Fibroblast of skin of left biceps (primary cell): ENCODE results near the gene JPT2.
"Not testable (repeated sequence)": the region's sequence is repeated elsewhere in the genome, so short reads cannot be mapped to it uniquely, and the experiment has no call there.

Source experiments
- DNase-seq, 2 experiments: peaks; one replicate each; pipeline ENCODE4 v3.0.0-alpha.2; 2013; ENCODE audit warnings: low read depth in 2 of 2

Gene JPT2

GRCh38 chr16:1674751-1675664 lies 3.1 kb upstream of the JPT2 start:
- no peak for DNase-seq

DNA sequence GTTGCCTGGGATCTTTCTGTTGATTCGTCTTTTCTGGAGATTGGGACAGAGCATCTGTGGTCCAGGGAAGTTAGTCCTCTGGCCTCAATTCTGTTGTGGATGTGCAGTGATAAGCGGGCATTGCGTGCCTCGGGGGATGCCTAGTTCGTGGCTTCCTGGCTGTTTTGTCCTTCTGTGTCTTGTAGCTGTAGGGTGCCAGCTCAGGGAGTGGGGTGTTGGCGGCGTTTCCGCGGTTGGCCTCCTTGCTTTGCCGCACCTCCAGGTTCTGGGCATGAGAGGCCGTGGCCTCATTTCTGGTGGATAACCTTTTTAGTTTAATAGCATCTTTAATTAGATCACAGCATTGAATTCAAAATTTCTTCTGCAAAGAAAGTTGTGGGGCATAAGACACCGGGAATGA lies 1.4 kb upstream of the JPT2 start:
- no peak for DNase-seq

GRCh38 chr16:1677339-1677738 lies 740 bp upstream of the JPT2 start:
- no peak for DNase-seq

GRCh38 chr16:1678500-1679098 lies 520 bp downstream of the JPT2 start:
- no peak for DNase-seq

- DNase-seq: no peak
These were observed 2.3 kb downstream of the JPT2 start for GRCh38 chr16:1680361-1680760.

DNA sequence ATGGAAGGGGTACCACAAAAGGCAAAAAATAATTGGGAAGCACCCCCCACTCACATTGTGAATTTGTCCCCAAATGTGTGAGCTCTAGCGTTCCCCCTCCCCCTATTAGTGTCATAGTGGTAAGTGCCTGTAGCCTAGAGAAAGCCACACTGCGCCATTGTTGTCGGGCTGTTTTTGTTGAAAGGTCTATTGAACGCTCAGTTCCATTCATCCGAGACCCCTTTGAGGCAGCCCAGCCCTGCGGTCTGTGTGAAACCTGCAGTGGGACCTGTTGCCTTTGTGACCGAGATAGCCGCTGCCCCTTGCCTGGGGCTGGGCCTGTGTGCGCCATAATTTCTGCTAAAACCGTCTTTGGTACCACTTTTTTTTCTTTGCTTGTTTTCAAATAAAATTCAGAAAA lies 3.0 kb downstream of the JPT2 start:
- DNase-seq: no peak

GRCh38 chr16:1687427-1688316 lies 9.6 kb downstream of the JPT2 start:
- DNase-seq: no peak

DNA sequence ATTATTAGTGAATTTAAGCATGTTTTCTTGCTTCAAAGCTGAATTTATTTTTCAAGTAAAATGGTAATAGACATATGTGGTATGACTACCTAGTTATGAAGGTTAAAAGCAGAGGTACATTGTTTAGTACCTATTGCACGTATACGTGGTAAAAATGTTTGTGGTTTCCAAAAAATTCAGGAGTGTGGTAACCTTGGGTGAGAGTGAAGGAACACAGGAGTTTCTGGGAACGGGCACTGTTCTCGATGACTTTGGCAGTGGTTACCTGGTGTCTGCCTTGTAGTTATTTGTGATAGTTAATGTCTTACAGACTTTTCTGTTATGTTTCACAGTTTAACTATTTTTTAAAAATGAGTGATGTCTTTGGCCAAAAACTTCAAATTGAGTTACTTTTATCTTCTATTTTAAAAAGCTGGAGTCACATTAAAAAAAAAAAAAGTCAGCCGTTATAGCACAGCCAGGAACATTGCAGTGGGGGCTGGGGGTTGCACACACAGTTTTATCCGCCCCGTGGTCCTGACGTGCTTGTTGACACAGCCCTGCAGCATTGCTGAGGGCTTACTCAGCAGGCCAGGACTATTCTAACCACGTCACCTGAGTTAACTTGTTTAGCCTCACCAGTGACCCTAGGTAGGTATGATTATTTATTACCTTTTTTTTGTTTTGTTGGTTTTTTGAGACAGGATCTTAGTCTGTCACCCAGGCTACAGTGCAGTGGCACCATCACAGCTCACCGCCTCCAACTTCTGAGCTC lies 10.9 kb downstream of the JPT2 start:
- DNase-seq: no peak

DNA sequence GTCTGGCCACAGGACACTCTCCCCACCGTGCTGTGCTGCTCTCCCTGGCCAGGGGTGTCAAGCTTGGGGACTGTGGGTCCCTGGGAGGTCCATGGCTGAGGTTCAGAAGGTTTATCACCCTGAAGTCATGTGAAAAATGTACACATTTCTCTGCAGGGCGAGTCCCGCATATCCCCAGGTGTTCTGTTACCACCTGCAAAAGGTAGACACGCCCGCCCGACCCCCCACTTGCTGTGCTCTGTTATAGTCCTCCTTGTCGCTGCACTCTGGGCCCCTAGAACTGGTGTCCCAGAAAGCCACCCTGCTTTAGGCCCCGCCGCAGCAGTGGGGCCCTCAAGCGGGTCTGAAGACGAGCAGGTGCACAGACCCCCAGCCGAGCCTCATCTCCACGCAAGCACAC lies 11.8 kb downstream of the JPT2 start:
- no peak for DNase-seq

- no peak for DNase-seq
These were observed 12.7 kb downstream of the JPT2 start for GRCh38 chr16:1690810-1691209.

GRCh38 chr16:1691276-1691675 lies 13.2 kb downstream of the JPT2 start:
- no peak for DNase-seq

GRCh38 chr16:1691956-1692355 lies 13.9 kb downstream of the JPT2 start:
- no peak for DNase-seq

GRCh38 chr16:1696863-1697262 lies 18.8 kb downstream of the JPT2 start:
- DNase-seq: no peak

DNA sequence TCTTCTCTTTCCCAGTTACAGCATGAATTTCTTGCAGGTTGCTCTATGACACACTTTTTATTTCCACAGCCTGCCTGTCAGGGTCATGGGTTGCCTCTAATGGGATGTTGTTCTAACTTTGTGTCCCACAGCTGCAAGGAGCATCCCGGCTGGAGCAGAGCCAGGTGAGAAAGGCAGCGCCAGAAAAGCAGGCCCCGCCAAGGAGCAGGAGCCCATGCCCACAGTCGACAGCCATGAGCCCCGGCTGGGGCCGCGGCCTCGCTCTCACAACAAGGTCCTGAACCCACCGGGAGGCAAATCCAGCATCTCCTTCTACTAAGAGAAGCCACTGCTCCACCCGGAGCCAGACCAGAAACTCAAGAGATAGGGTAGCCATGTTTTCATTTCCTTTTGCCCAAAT lies 20.6 kb downstream of the JPT2 start:
- DNase-seq: no peak

GRCh38 chr16:1700246-1700645 lies 22.2 kb downstream of the JPT2 start:
- DNase-seq: no peak

- no peak for DNase-seq
These were observed 23.3 kb downstream of the JPT2 start for GRCh38 chr16:1701216-1701878.

DNA sequence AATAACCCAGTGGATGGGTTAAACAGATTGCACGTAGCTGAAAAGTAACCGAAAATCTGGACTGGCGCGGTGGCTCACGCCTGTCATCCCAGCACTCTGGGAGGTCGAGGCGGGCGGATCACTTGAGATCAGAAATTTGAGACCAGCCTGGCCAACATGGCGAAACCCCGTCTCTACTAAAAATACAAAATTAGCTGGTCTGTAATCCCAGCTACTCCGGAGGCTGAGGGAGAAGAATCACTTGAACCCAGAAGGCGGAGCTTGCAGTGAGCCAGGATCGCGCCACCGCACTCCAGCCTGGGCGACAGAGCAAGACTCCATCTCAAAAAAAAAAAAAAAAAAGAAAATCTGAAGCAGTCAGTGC lies 27.2 kb downstream of the JPT2 start:
- not testable (repeated sequence) for DNase-seq

GRCh38 chr16:1705688-1706385 lies 27.8 kb downstream of the JPT2 start, which contains the start of gene MAPK8IP3:
Gene MAPK8IP3 (plus strand): TSS chr16:1706195. CDS start chr16:1706340, 145 bp downstream.
- DNase-seq: peak; percentile 63 to 72

- no peak for DNase-seq
These were observed 28.5 kb downstream of the JPT2 start for GRCh38 chr16:1706386-1707192.
